ENCODE data around the gene ARL13B. TPM values are rescaled to one million over a fixed set of nuclear protein-coding genes. Genes with fewer than 3 reads are reported as not detected.
"Not testable (repeated sequence)": the region's sequence is repeated elsewhere in the genome, so short reads cannot be mapped to it uniquely, and the experiment has no call there.

The ARL13B gene
- total RNA-seq, 1 experiment from 2014 or later = 16.5 TPM

DNA sequence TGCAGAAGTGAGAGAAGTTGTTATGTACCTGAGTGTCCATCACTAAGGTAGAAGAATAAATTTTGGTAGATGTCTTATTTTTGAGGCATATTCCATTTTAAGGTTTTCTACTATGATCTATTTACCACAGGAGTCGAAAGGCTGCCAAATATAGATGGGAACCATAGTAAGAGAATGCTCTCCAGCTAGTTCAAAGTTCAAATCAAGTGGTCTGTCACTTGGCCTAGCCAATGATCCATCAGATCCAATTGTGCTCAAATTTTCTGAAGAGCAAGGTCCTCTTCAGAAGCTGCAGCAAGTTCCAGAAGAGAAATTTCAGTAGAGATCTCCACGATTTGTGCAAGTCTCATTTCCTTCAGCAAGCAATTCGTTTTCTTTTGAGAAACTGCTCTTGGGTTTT, 17.2 kb upstream of the ARL13B start:
- Histone ChIP-seq H3K79me2 (ENCODE audit: low read length) (no peaks in the 10 kb centered on the region), H3K4me3 (ENCODE audit: low read length) (no peak overlapping the region), H3K9me2 (replicated peaks; ENCODE audit: insufficient read depth, low read length) (no peaks in the 10 kb centered on the region), H3K9ac (ENCODE audit: low read length) (no peak overlapping the region), H3K27me3 (ENCODE audit: low read length) (no peaks in the 10 kb centered on the region), H3K36me3 (ENCODE audit: insufficient read depth, low read length) (no peaks in the 10 kb centered on the region), H3K27ac (ENCODE audit: low read length) (no peak overlapping the region), H3K4me2 (ENCODE audit: low read depth, low read length, poor library complexity, severe bottlenecking) (no peak overlapping the region), H2AFZ (ENCODE audit: low read length) (no peak overlapping the region), H3K4me1 (ENCODE audit: low read length) (no peaks in the 10 kb centered on the region), H4K20me1 (ENCODE audit: insufficient read depth, low read depth, low read length) (no peaks in the 10 kb centered on the region), H3K9me3 (ENCODE audit: low read length) (no peaks in the 10 kb centered on the region)
- no peak for DNase-seq

DNA sequence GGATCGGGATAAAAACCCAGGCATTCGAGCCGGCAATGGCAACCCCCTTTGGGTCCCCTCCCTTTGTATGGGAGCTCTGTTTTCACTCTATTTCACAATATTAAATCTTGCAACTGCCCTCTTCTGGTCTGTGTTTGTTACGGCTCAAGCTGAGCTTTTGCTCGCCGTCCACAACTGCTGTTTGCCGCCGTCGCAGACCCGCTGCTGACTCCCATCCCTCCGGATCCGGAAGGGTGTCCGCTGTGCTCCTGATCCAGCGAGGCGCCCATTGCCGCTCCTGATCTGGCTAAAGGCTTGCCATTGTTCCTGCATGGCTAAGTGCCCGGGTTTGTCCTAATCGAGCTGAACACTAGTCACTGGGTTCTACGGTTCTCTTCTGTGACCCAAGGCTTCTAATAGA, 14.8 kb upstream of the ARL13B start:
- not testable (repeated sequence) for H3K9ac ChIP-seq (ENCODE audit: low read length); H3K4me3 ChIP-seq (ENCODE audit: low read length); H3K27ac ChIP-seq (ENCODE audit: low read length); H4K20me1 ChIP-seq (ENCODE audit: insufficient read depth, low read depth, low read length); H3K79me2 ChIP-seq (ENCODE audit: low read length); H3K27me3 ChIP-seq (ENCODE audit: low read length); H3K4me1 ChIP-seq (ENCODE audit: low read length); DNase-seq; H2AFZ ChIP-seq (ENCODE audit: low read length); H3K9me2 ChIP-seq (replicated peaks; ENCODE audit: insufficient read depth, low read length); H3K36me3 ChIP-seq (ENCODE audit: insufficient read depth, low read length); H3K9me3 ChIP-seq (ENCODE audit: low read length); H3K4me2 ChIP-seq (ENCODE audit: low read depth, low read length, poor library complexity, severe bottlenecking)

DNA sequence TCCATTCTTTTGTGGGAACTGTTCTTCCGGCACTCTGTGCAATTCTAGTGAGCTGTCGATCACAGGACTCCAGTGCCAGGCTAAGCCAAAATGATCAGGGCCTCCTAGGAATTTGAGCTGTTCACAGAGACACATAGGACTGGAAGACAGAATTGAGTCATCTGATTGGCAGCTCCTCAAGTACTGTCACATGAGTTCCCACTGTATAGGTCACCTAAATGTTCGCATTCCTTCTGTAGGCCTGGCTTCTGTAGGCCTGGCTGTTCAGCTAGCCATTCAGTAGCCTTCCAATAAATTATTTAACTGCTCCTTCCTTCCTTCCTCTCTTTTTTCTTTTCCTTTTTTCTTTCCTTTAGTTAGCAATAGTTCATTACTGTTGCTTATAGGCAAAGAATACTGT, 10.5 kb upstream of the ARL13B start:
- H3K9me2 ChIP-seq (replicated peaks; ENCODE audit: insufficient read depth, low read length) = no peaks in the 10 kb centered on the region
- peaks cover 12% of the 10 kb centered on the region for H3K4me1 ChIP-seq (ENCODE audit: low read length)
- no peak for DNase-seq
- no peak overlapping the region for H3K4me3 ChIP-seq (ENCODE audit: low read length)
- H3K9me3 ChIP-seq (ENCODE audit: low read length) = no peaks in the 10 kb centered on the region
- no peak overlapping the region for H3K27ac ChIP-seq (ENCODE audit: low read length)
- no peaks in the 10 kb centered on the region for H4K20me1 ChIP-seq (ENCODE audit: insufficient read depth, low read depth, low read length)
- H3K79me2 ChIP-seq (ENCODE audit: low read length) = no peaks in the 10 kb centered on the region
- no peaks in the 10 kb centered on the region for H3K27me3 ChIP-seq (ENCODE audit: low read length)
- no peak overlapping the region for H3K9ac ChIP-seq (ENCODE audit: low read length)
- H2AFZ ChIP-seq (ENCODE audit: low read length) = no peak overlapping the region
- H3K36me3 ChIP-seq (ENCODE audit: insufficient read depth, low read length) = no peaks in the 10 kb centered on the region
- no peak overlapping the region for H3K4me2 ChIP-seq (ENCODE audit: low read depth, low read length, poor library complexity, severe bottlenecking)

- H3K4me3 ChIP-seq (ENCODE audit: low read length) = no peak overlapping the region
- H3K27ac ChIP-seq (ENCODE audit: low read length) = no peak overlapping the region
- no peaks in the 10 kb centered on the region for H3K9me2 ChIP-seq (replicated peaks; ENCODE audit: insufficient read depth, low read length)
- H3K9ac ChIP-seq (ENCODE audit: low read length) = no peak overlapping the region
- H3K79me2 ChIP-seq (ENCODE audit: low read length) = no peaks in the 10 kb centered on the region
- H3K4me2 ChIP-seq (ENCODE audit: low read depth, low read length, poor library complexity, severe bottlenecking) = no peak overlapping the region
- peaks cover 12% of the 10 kb centered on the region for H3K4me1 ChIP-seq (ENCODE audit: low read length)
- no peaks in the 10 kb centered on the region for H3K27me3 ChIP-seq (ENCODE audit: low read length)
- no peaks in the 10 kb centered on the region for H4K20me1 ChIP-seq (ENCODE audit: insufficient read depth, low read depth, low read length)
- no peak overlapping the region for H2AFZ ChIP-seq (ENCODE audit: low read length)
- H3K36me3 ChIP-seq (ENCODE audit: insufficient read depth, low read length) = no peaks in the 10 kb centered on the region
- no peak for DNase-seq
- H3K9me3 ChIP-seq (ENCODE audit: low read length) = no peaks in the 10 kb centered on the region
Measured at GRCh38 chr3:93969997-93970396, 10.0 kb upstream of the ARL13B start.

- Histone ChIP-seq H3K27ac (ENCODE audit: low read length) (no peak within 1 kb of the TSS), H3K9ac (ENCODE audit: low read length) (peak within 1 kb of the TSS; percentile 71), H3K9me2 (replicated peaks; ENCODE audit: insufficient read depth, low read length) (no peaks in the 10 kb centered on the region), H3K27me3 (ENCODE audit: low read length) (no peaks in the 10 kb centered on the region), H3K9me3 (ENCODE audit: low read length) (no peaks in the 10 kb centered on the region), H4K20me1 (ENCODE audit: insufficient read depth, low read depth, low read length) (no peaks in the 10 kb centered on the region), H3K4me3 (ENCODE audit: low read length) (peak within 1 kb of the TSS; percentile 72), H3K4me1 (ENCODE audit: low read length) (peaks cover 12% of the 10 kb centered on the region), H3K36me3 (ENCODE audit: insufficient read depth, low read length) (no peaks in the 10 kb centered on the region), H2AFZ (ENCODE audit: low read length) (peak within 1 kb of the TSS; percentile 99), H3K79me2 (ENCODE audit: low read length) (no peaks in the 10 kb centered on the region), H3K4me2 (ENCODE audit: low read depth, low read length, poor library complexity, severe bottlenecking) (peak within 1 kb of the TSS; percentile 84)
- DNase-seq = peak; percentile 80
Measured at GRCh38 chr3:93973131-93974126, 6.5 kb upstream of the ARL13B start, which contains the start of gene PROS1. Gene PROS1, minus strand, starts transcription at chr3:93973896. Its CDS starts 147 bp downstream, at chr3:93973749.

DNA sequence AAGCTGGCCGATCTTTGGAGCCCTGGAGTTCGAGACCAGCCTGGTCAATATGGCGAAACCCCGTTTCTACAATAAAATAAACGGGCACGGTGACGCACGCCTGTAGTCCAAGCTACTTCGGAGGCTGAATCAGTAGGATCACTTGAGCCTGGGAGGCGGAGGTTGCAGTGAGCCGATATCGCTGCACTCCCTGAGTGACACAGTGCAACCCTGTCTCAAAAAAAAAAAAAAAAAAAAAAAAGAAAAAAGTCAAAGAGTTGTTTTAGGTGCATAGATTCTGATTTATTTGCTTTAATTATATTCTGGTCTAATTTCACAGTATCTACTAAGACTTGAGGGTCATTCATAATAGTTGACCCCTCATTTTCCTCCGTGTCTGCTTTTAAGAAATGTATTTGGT, 1.7 kb downstream of the ARL13B start:
- Histone ChIP-seq H2AFZ (ENCODE audit: low read length) (no peak overlapping the region), H3K27me3 (ENCODE audit: low read length) (no peaks in the 10 kb centered on the region), H3K4me3 (ENCODE audit: low read length) (peak overlapping the region; percentile 85), H3K9ac (ENCODE audit: low read length) (peak overlapping the region; percentile 82; the same call in 1 of the 2 replicates), H4K20me1 (ENCODE audit: insufficient read depth, low read depth, low read length) (no peaks in the 10 kb centered on the region), H3K4me2 (ENCODE audit: low read depth, low read length, poor library complexity, severe bottlenecking) (peak overlapping the region; percentile 83), H3K36me3 (ENCODE audit: insufficient read depth, low read length) (no peaks in the 10 kb centered on the region), H3K9me3 (ENCODE audit: low read length) (no peaks in the 10 kb centered on the region), H3K9me2 (replicated peaks; ENCODE audit: insufficient read depth, low read length) (no peaks in the 10 kb centered on the region), H3K4me1 (ENCODE audit: low read length) (peaks cover 24% of the 10 kb centered on the region), H3K27ac (ENCODE audit: low read length) (no peak overlapping the region), H3K79me2 (ENCODE audit: low read length) (peaks cover 64% of the 10 kb centered on the region)
- no peak for DNase-seq

DNA sequence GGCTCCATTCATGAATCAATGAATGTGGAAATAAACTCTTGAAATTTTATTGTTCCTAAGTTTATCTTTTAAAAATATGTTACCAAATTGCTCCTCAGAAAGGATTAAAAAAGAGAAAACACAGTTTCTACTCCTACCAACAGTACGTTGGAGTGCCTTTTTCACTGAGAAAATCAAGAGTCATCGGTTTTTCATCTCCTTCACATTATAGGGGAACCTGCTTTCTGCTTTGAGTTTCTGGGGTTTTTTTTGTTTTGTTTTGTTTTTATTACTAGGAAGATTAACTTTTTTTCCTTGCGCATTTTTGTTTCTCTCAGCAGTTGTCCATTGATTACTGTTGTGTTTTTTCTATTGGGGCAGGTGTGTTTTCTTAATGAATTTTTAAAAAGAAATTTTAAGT, 3.5 kb downstream of the ARL13B start:
- H3K9me3 ChIP-seq (ENCODE audit: low read length) = no peaks in the 10 kb centered on the region
- peaks cover 24% of the 10 kb centered on the region for H3K4me1 ChIP-seq (ENCODE audit: low read length)
- no peaks in the 10 kb centered on the region for H3K36me3 ChIP-seq (ENCODE audit: insufficient read depth, low read length)
- no peaks in the 10 kb centered on the region for H3K27me3 ChIP-seq (ENCODE audit: low read length)
- H3K79me2 ChIP-seq (ENCODE audit: low read length) = peaks cover 82% of the 10 kb centered on the region
- H3K9ac ChIP-seq (ENCODE audit: low read length) = no peak overlapping the region
- H3K9me2 ChIP-seq (replicated peaks; ENCODE audit: insufficient read depth, low read length) = no peaks in the 10 kb centered on the region
- H3K27ac ChIP-seq (ENCODE audit: low read length) = no peak overlapping the region
- no peaks in the 10 kb centered on the region for H4K20me1 ChIP-seq (ENCODE audit: insufficient read depth, low read depth, low read length)
- H2AFZ ChIP-seq (ENCODE audit: low read length) = no peak overlapping the region
- no peak overlapping the region for H3K4me3 ChIP-seq (ENCODE audit: low read length)
- DNase-seq = no peak
- no peak overlapping the region for H3K4me2 ChIP-seq (ENCODE audit: low read depth, low read length, poor library complexity, severe bottlenecking)

DNA sequence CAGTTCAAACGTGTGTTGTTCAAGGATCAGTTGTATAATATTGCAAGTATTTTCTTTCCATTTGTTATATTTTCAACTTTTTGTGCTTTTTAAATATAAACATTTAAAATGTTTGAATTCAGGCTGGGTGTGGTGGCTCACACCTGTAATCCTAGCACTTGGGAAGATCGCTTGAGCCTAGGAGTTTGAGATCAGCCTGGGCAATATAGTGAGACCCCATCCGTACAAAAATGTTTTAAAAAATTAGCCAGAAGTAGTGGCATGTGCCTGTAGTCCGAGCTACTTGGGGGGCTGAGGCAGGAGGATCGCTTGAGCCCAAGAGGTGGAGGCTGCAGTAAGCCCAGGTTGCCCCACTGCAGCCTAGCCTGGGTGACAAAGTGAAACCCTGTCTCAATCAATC, 4.7 kb downstream of the ARL13B start:
- no peaks in the 10 kb centered on the region for H3K27me3 ChIP-seq (ENCODE audit: low read length)

More for the DNA sequence above, 4.7 kb downstream of the ARL13B start:
- no peak for DNase-seq
- no peak overlapping the region for H2AFZ ChIP-seq (ENCODE audit: low read length)
- H4K20me1 ChIP-seq (ENCODE audit: insufficient read depth, low read depth, low read length) = no peaks in the 10 kb centered on the region
- no peaks in the 10 kb centered on the region for H3K9me2 ChIP-seq (replicated peaks; ENCODE audit: insufficient read depth, low read length)
- no peak overlapping the region for H3K27ac ChIP-seq (ENCODE audit: low read length)
- no peaks in the 10 kb centered on the region for H3K36me3 ChIP-seq (ENCODE audit: insufficient read depth, low read length)
- peaks cover 19% of the 10 kb centered on the region for H3K4me1 ChIP-seq (ENCODE audit: low read length)
- no peaks in the 10 kb centered on the region for H3K9me3 ChIP-seq (ENCODE audit: low read length)
- no peak overlapping the region for H3K4me3 ChIP-seq (ENCODE audit: low read length)
- peaks cover 94% of the 10 kb centered on the region for H3K79me2 ChIP-seq (ENCODE audit: low read length)
- H3K4me2 ChIP-seq (ENCODE audit: low read depth, low read length, poor library complexity, severe bottlenecking) = no peak overlapping the region
- no peak overlapping the region for H3K9ac ChIP-seq (ENCODE audit: low read length)

Data from Karpas-422 (cell line).